Activated CD8-positive, alpha-beta memory T cell treated with anti-CD3 and anti-CD28 coated beads, Interleukin-2, amount 50 U/mL, for 24 hours (primary cell): ENCODE measurements around the gene ACSS1.

Experiments
- DNase-seq: peaks from one replicate; pipeline ENCODE4 v3.0.0-alpha.2; 2020; ENCODE audit errors: extremely low read depth

Gene ACSS1

DNA sequence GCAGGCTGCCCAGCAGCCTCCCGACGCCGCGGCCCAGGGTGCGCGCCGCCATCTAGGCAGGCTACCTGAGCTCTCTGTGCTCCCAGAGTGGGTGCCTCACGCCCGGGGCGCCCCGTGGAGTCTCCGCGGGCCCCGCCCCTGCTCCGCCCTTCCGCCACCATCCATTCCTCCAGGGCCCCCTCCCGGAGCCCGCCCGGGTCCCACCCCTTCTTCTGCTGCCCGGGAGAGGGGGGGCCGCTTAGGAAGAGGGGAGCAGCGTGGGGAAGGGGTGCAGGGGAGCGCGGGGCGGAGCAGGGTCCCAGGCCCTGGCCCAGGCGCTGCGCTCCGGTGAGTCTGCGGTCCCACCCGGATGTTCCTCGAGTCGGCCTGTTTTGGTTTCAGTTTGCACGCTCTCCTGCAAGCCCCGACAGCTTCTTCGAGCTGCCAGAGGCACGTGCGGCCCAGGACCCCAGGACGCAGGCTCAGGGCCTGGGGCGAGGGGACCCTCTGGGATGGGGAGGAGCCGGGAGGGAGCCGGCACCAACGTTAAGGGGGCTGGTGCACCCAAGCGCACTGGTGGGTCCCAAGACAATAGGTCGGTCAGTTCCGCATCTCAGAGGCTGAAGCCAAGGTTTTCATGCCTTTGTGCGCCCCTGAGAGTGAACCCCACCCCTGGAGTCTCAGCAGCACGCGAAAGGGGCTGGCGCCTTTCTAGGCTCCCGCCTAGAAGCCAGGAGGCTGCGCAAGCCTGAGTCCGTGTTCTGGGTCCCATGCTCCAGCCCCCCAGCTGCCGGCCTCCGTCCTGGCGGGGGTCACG is at the start of gene ACSS1:
Gene ACSS1, minus strand, starts transcription at position 89 of the 796 bp plus-strand sequence. Its CDS starts 37 bp downstream, at position 52.
- DNase-seq: peak; percentile 44

GRCh38 chr20:25103526-25103925 is 45.6 kb upstream of the ACSS1 start:
- DNase-seq: no peak

GRCh38 chr20:25100914-25101313 is 43.0 kb upstream of the ACSS1 start:
- DNase-seq: no peak

DNA sequence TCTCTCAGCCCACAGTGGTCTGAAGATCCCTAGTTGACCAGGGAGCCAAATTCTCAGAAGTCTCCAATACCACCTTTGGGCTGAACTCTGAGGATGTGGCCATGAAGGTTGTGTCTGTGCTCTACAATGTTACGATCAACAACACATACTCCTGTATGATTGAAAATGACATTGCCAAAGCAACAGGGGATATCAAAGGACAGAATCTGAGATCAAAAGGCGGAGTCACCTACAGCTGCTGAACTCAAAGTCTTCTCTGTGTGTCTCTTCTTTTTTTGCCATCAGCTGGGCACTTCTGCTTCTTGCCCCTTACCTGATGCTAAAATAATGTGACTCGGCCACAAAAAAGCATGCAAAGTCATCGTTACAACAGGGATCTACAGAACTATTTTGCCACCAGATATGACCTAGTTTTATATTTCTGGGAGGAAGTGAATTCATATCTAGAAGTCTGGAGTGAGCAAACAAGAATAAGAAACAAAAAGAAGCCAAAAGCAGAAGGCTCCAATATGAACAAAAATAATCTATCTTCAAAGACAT is 41.7 kb upstream of the ACSS1 start:
- no peak for DNase-seq

GRCh38 chr20:25097498-25097897 is 39.6 kb upstream of the ACSS1 start:
- no peak for DNase-seq

- DNase-seq: no peak
Measured at GRCh38 chr20:25090492-25091429, 32.8 kb upstream of the ACSS1 start.

- no peak for DNase-seq
Measured at GRCh38 chr20:25089662-25090061, 31.7 kb upstream of the ACSS1 start.

DNA sequence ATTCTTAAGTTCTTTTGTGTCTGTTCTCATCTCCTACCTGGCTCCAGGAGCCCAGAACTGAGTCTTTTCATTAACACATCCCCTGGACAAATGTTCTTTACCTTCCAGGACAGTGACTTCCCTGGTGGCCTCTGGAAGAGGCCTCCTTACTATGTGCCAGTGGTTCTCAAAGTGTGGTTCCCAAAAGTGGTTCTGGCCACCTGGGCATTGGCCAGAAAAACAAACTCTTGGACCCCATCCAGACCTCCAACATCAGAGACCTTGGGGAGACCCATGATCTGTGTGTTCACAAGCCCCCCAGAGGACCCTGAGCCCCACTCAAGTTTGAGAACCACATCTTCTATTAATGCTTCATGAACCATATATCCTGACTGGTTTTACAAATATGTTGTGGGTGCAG is 31.2 kb upstream of the ACSS1 start:
- DNase-seq: no peak

GRCh38 chr20:25088267-25088666 is 30.3 kb upstream of the ACSS1 start:
- DNase-seq: no peak

DNA sequence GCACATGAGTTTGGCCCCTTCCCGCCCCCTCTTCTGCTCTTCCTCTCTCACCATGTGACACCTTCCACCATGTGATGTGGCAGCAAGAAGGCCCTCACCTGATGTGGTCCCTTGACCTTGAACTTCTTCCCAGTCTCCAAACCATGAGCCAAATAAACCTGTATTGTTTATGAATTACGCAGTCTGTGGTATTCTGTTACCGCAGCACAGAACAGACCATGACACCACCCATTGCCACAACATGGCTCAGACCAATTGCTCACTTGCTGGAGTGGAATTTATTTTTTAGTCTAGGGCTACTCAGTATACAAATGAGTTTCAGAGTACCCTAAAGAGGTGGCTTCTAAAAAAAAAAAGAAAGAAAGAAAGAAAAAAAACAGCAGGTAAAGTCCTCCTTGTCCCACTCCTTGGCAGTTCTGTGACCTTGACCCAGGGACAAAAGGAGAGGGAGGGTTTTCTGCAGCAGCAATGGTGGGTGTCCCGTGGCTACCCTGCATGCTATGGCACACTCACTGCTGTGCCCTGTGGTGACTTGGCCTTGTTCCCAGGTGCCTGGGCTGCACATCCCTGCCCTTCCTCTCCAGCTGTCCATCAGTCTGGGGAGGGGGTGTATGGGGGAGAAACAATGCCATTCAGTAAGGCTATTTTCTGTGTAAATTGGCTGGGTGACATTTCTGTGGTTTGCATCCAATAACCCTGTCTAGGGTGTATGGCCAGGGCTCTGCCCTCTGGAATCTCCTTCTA is 29.4 kb upstream of the ACSS1 start:
- no peak for DNase-seq

DNA sequence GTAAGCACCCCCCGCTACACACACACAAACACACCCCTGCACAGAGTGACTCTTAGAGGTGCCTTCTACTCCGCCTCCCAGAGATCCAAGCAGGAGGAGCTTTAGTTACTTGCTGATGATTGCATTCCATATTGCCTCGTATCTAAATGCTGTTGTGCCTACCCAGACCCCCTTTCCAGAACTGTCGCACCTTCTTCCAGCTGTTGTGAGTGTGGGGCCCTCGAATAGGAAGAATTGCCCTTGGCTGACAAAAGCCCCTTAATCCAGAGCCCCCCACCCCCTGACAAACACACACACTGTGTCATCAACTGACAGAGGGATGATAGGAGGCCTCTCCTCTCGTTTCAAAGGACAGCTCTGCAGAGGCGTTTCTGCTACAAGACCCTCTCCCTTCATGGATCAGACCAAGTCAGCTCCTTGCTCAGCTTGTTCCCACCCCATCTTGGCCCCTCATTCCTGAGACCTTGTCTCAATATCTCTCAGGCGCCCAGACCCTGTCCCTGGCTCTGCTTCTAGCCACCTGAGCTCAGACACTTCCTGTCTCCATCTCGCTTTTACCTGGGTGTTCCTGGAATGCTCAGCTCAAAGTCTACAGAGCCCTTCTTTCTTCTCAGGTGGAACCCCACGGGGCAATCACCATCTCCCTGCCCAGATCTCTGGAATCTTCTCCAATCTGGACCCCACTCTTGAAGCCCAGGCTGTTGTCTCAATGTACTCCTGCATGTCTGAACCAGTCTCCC is 28.0 kb upstream of the ACSS1 start:
- DNase-seq: no peak

DNA sequence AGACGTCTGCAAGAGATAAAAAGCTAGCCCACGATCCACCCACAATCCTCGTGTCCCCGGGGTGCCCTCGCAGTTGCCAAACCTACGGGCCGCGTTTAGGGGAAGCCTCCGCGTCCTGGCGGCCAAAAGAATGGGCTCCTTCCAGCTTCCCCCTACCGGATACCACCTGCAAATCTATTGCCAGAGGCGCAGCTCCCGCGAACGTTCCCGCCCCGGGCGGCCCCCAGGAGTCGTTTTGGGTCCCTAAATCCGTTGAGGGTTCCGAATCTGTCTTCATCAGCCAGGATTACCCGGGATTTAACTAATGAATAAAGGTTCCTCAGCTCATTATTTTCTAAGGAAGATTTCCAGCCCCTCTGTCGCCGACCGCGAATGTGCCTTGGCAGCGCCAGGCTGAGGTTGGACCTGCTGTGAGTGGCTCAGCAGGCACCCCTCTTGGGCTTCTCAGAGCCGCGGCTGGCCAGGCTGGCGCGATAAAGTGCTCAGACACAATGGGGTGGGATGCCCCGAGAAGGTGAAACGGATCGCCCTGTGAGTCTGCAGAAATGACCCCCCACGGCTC is 26.8 kb upstream of the ACSS1 start:
- no peak for DNase-seq

DNA sequence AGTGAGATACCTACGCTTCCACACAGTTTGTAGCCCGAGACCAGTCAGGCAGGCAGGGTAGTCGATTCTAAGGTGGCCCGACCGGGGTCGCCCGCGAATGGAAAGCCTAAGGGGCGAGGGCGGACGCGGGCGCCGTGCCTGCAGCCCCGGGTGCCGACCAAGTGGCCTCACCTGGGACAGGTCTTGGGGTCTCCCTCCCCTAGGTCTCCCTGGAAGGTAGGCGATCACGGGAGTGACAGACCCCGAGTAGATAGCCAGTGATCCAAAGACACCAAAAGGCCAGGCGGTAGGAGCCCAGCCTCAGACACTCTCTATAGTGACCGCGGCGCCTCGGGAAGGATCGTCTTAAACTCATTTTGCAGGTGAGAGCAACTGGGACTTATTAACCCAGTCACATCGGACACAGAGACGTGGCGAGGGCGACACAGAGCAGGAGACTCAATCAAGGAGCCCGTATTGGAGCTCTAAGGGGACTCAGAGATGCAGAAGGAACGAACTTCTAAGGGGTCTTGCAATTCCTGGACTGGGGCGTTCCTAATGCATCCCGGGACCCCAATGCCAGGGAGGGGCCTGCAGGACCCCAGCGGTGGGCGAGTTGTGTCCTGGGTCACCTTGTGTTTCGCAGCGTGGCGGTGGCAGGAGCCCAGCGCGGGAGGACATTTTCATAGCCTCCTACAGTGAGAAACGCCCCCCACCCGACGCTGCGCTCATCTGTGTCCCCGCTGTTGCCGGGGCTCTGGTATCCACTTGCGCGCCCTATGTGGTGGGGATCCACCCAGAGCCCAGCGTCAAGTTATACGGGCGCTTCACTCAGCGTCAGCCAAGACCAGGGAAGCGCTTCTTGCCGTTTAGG is 26.1 kb upstream of the ACSS1 start:
- no peak for DNase-seq

DNA sequence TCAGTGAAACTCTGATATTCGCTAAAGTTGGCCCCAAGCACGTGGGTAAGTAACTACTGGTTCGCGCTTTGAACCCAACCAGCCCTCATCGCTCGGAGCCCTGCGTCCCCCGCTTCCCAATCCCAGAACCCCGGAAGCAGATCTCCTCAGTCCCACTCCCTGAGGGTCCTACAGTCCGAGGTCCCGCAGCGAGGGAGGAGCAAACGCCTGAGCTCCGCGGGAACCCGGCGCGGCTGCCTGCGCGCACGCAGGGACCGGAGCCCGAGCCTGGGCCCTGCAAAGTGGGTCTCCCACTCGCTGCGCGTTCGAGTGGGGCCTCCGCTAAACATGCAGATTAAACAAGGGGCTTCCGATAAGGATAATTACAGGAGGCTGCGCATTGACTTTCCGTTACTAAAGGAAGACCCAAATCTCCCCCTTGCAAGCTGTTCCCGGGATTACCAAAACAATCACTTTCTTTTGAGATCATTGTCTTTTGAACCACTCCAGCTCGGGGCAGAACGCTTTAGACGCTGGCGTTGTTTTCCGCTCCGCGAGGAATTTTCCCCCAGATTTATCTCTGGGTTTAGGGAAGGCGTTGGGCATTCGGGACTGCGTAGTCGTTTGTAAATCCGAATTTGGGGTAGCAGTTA is 25.3 kb upstream of the ACSS1 start:
- no peak for DNase-seq

DNA sequence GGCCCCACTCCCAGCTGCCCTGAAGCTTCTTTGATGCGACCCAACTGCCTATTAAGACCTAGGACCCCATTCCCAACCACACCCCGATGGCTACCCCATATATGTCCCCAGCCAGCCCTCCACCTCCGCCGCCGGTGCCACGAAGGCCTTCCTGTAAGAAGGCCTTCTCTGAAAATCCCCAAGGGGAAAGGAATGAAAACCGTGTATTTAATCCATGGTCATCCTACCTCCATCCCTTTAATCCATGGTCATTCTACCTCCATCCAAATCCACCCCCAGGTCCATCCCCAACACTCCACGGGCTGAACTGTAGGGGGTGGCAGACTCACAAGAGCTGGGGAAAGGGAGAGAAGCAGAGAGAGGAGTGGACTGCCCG is 24.5 kb upstream of the ACSS1 start:
- no peak for DNase-seq

- DNase-seq: no peak
Measured at GRCh38 chr20:25081730-25082497, 24.0 kb upstream of the ACSS1 start, which contains the start of gene VSX1. Gene VSX1, minus strand, starts transcription at chr20:25082141. Its CDS starts 45 bp downstream, at chr20:25082096.

DNA sequence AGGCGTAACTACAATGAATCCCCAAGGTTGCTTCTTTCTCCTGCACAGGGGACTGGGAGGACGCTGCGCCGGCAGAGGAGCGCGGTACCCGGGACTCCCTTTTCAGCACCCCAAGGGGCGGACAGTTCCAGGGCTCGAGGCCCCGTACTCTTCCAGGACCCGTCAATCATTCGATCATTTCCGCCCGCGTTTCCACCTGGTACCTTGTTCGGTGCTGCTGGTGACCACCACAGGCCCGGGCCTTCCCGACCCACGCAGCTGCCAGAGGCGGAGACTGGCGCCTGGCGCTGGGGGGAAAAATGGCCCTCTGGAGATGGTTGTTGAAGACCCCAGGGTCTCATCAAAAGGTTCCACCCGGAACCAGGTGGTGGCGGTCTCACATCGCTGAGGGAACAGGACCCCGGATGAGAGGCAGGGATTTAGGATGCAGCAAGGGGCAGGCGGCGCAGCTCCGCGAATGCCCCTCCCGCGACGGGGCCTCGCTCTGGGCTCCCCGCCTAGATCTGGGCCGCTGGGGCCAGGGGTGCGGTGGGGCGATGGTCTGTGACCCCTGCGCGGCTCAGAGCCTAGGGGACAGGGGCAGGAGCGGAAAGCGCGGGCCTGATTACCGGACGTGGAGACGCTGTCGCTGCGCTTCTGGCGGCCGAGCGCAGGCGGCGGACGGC is 23.3 kb upstream of the ACSS1 start:
- no peak for DNase-seq

DNA sequence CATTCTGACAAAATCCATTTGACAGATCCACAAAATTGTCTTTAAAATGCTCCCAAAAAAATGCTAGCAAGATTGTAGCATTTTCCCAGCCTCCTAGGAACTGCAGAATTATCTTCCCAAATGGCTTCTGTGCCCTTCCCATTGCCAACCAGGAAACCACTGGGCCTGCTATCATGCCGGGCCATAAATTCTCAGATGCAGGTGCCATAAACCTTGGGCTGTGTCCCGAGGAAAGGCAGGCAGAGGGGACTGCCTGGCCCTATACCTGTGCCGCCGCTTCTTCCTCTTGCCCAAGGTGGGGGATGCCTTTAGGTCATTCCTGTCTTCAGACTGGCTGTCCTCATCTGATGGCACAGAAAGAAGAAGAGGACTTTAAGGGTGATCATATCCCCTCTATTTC is 21.2 kb upstream of the ACSS1 start:
- no peak for DNase-seq
